Metanephros (tissue), 1 donor: ENCODE measurements around the gene REXO4. TPM values are rescaled to one million over a fixed set of nuclear protein-coding genes. Genes with fewer than 3 reads are reported as not detected.

Experiments used
- total RNA-seq: library from RNA; depleted of rRNA; stranded (reverse); fragments of >200 nt; gene quantifications from one replicate; pipeline ENCODE4 v1.2.3, GENCODE V29; 2014

Gene REXO4
- total RNA-seq: 15.8 TPM

GRCh38 chr9:133417541-133418461 is at the start of gene REXO4:
REXO4 (minus strand) TSS chr9:133418010; CDS start chr9:133417844, 166 bp downstream.

GRCh38 chr9:133459476-133460404 is 41.9 kb upstream of the REXO4 start, which contains the start of gene CACFD1:
CACFD1 (plus strand) TSS chr9:133459978; CDS start chr9:133460067, 89 bp downstream.

GRCh38 chr9:133421615-133422542 is 4.1 kb upstream of the REXO4 start, which contains the start of gene ADAMTS13:
ADAMTS13 (plus strand) TSS chr9:133422367; CDS start chr9:133422444, 77 bp downstream.

GRCh38 chr9:133375724-133376654 is 41.8 kb downstream of the REXO4 start, which contains the start of the genes STKLD1 and SURF4:
STKLD1 (plus strand) TSS chr9:133376366; CDS start chr9:133376474, 108 bp downstream.
SURF4 (minus strand) TSS chr9:133376060; CDS start chr9:133375969, 91 bp downstream.

GRCh38 chr9:133356391-133357091 is 61.3 kb downstream of the REXO4 start, which contains the start of the genes SURF1 and SURF2:
SURF1 (minus strand) TSS chr9:133356487; CDS start chr9:133356453, 34 bp downstream.
SURF2 (plus strand) TSS chr9:133356550; CDS start chr9:133356593, 43 bp downstream.

Other genes starting within 250 kb of the REXO4 start
- gene OBP2B, start 208.8 kb downstream of the REXO4 start, total RNA-seq: not detected
- gene ABO, start 142.8 kb downstream of the REXO4 start, total RNA-seq: 5.1 TPM
- gene SURF6, start 81.8 kb downstream of the REXO4 start, total RNA-seq: 18.0 TPM
- 27.1 TPM for gene MED22, start 69.9 kb downstream of the REXO4 start, total RNA-seq
- gene RPL7A, start 69.8 kb downstream of the REXO4 start, total RNA-seq: 1,659 TPM
- gene SURF1, start 61.5 kb downstream of the REXO4 start, total RNA-seq: 29.8 TPM
- gene SURF2, start 61.5 kb downstream of the REXO4 start, total RNA-seq: 22.6 TPM
- 148 TPM for gene SURF4, start 42.0 kb downstream of the REXO4 start, total RNA-seq
- 2.0 TPM for gene STKLD1, start 41.6 kb downstream of the REXO4 start, total RNA-seq
- gene ADAMTS13, start 4.4 kb upstream of the REXO4 start, total RNA-seq: 6.0 TPM
- gene CACFD1, start 42.0 kb upstream of the REXO4 start, total RNA-seq: 23.3 TPM
- gene SLC2A6, start 61.1 kb upstream of the REXO4 start, total RNA-seq: 4.0 TPM
- gene MYMK, start 106.9 kb upstream of the REXO4 start, total RNA-seq: 2.8 TPM
- gene ADAMTSL2, start 116.7 kb upstream of the REXO4 start, total RNA-seq: 8.9 TPM
- gene FAM163B, start 191.4 kb upstream of the REXO4 start, total RNA-seq: 2.7 TPM
- gene DBH, start 218.4 kb upstream of the REXO4 start, total RNA-seq: 1.1 TPM